ENCODE results near the gene PAPPA.

- TF ChIP-seq POLR2A (IDR thresholded peaks at IDR 0.05) (no peak), CTCF (IDR thresholded peaks at IDR 0.05) (no peak)
Measured at GRCh38 chr9:116365056-116365471, 211.5 kb downstream of the PAPPA start.
